Panc1 (cell line): ENCODE measurements around the gene VPS37B. TPM values are rescaled to one million over a fixed set of nuclear protein-coding genes. Genes with fewer than 3 reads are reported as not detected.
"Not testable (repeated sequence)": the region's sequence is repeated elsewhere in the genome, so short reads cannot be mapped to it uniquely, and the experiment has no call there.

Source experiments
- ATAC-seq: fragments of 200-7000 bp; cut with Tn5 transposase; 2 replicates; pipeline ENCODE4 v1.9.1; 2020; ENCODE audit warnings: mild to moderate bottlenecking, moderate library complexity
- BruUV-seq: library from RNA; stranded (reverse); fragments of 400-500 nt; replicated peaks from 2 replicates; lab custom pipeline; 2021; lab: Mats Ljungman, UMichigan
- CTCF ChIA-PET: fragments of 300-600 bp; sonication (Branson Sonifier 250); formaldehyde crosslinking; loops from one replicate; lab custom pipeline; 2022; ENCODE audit warnings: antibody characterized with exemption; lab: Charles Lee
- POLR2A ChIA-PET: fragments of 300-600 bp; sonication (Branson Sonifier 250); formaldehyde crosslinking; loops from one replicate; lab custom pipeline; 2022; ENCODE audit warnings: antibody characterized with exemption; lab: Charles Lee
- DNase-seq: peaks from one replicate; pipeline ENCODE4 v3.0.0-alpha.2; 2010; ENCODE audit warnings: low read depth, low spot score
- H3K27ac ChIP-seq: 2 replicates; pipeline ENCODE4 v1.5.1; 2011; ENCODE audit warnings: mild to moderate bottlenecking, low read length, inconsistent platforms
- H3K27me3 ChIP-seq: fragments of 200-500 bp; sonication (Bioruptor generic); 2 replicates; pipeline ENCODE4 v1.6.0; 2014; ENCODE audit warnings: low read length, inconsistent platforms; ENCODE audit not compliant: control insufficient read depth, insufficient read depth
- H3K36me3 ChIP-seq: fragments of 200-500 bp; sonication (Bioruptor generic); 2 replicates; pipeline ENCODE4 v1.5.1; 2014; ENCODE audit warnings: inconsistent platforms, mild to moderate bottlenecking, low read length, moderate library complexity; ENCODE audit not compliant: control insufficient read depth, insufficient read depth
- H3K4me1 ChIP-seq: 2 replicates; pipeline ENCODE4 v1.5.1; 2011; ENCODE audit warnings: inconsistent platforms, mild to moderate bottlenecking, low read length, moderate library complexity; ENCODE audit not compliant: control insufficient read depth, insufficient read depth
- H3K4me3 ChIP-seq, 2 experiments: 2 replicates each; pipeline ENCODE4 v1.5.1; 2011 to 2012; ENCODE audit warnings: low read depth in 2 of 2, low read length in 2 of 2, mild to moderate bottlenecking in 2 of 2, inconsistent platforms in 1 of 2, moderate library complexity in 1 of 2
- H3K9me3 ChIP-seq: fragments of 200-500 bp; sonication (Bioruptor generic); 2 replicates; pipeline ENCODE4 v1.5.1; 2014; ENCODE audit warnings: low read depth, mild to moderate bottlenecking, inconsistent platforms, low read length, moderate library complexity; ENCODE audit not compliant: control insufficient read depth, insufficient read depth
- POLR2AphosphoS5 ChIP-seq: IDR thresholded peaks from 2 replicates; pipeline ENCODE4 v1.6.1; 2012; ENCODE audit warnings: mild to moderate bottlenecking, low read depth, low read length, moderate library complexity
- REST ChIP-seq, 2 experiments: IDR thresholded peaks; 2 replicates each; pipeline ENCODE4 v1.6.1; 2011 to 2012; ENCODE audit warnings: low read depth in 2 of 2, control low read depth in 1 of 2, low read length in 1 of 2, mild to moderate bottlenecking in 1 of 2, moderate library complexity in 1 of 2; ENCODE audit not compliant: insufficient read depth in 1 of 2
- SIN3A ChIP-seq: IDR thresholded peaks from 2 replicates; pipeline ENCODE4 v1.6.1; 2012; ENCODE audit warnings: low read depth, mild to moderate bottlenecking, low read length, moderate library complexity, borderline replicate concordance; ENCODE audit not compliant: insufficient read depth
- TCF7L2 ChIP-seq: IDR thresholded peaks from 2 replicates; pipeline ENCODE4 v1.6.1; 2011; ENCODE audit warnings: mild to moderate bottlenecking, low read depth, low read length, inconsistent platforms
- in situ Hi-C: cut with HindIII; loops from 2 replicates; pipeline ENCODE4 v1.10.0; 2016; ENCODE audit warnings: low sequenced_read_pairs, low pct_unique_long_range_greater_than_20kb
- intact Hi-C: fragments of 100-400 bp; cut with micrococcal nuclease; formaldehyde crosslinking; loops from one replicate; pipeline ENCODE4 v1.10.0; 2022; ENCODE audit not compliant: unreplicated experiment
- total RNA-seq: library from RNA; stranded (reverse); gene quantifications from one replicate; pipeline ENCODE4 v1.2.1, GENCODE V29; 2021; ENCODE audit not compliant: unreplicated experiment
- TF ChIP-seq, protein P1 (sequence below): fragments of 450-650 bp; IDR thresholded peaks from 2 replicates; pipeline ENCODE4 v1.5.1; 2017; ENCODE audit warnings: mild to moderate bottlenecking

Gene VPS37B
- total RNA-seq, 1 experiment from 2014 or later = 76.7 TPM

DNA sequence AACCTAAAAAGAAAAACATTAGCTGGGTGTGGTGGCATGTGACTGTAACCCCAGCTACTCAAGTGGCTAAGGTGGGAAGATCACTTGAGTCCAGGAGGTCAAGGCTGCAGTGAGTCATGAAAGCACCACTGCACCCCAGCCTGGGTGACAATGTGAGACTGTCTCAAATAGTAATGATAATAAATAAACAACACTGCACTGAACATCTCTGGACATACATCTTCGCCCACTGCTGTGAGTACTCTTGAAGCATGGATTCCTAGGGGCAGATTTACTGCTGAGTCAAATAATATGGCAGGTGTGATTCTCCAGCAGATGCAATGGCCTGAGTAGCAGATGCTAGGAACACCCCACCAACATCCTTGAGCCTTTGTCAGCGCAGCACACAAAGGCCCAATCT, 46.7 kb upstream of the VPS37B start:
- H3K4me1 ChIP-seq = peaks cover 50% of the 10 kb centered on the region
- intact Hi-C loops = loop anchor here (5.0 kb wide), 1 partner anchor 45 kb away; the partner anchor contains the start of gene VPS37B
- DNase-seq = no peak

GRCh38 chr12:122941351-122941750, 45.4 kb upstream of the VPS37B start:
- H3K4me3 ChIP-seq, H3K27me3 ChIP-seq, H3K9me3 ChIP-seq, DNase-seq, H3K36me3 ChIP-seq, ATAC-seq, in situ Hi-C loops, CTCF ChIA-PET, BruUV-seq: not testable (repeated sequence)
- POLR2A ChIA-PET = interaction anchor here (0.6 kb wide), 1 partner anchor 57 kb away, joined by 4 read pairs; no protein-coding TSS in a partner anchor
- intact Hi-C loops = loop anchor here (5.0 kb wide), 1 partner anchor 44 kb away; the partner anchor contains the start of gene VPS37B
- Histone ChIP-seq H3K27ac (0 out of 2 replicates have a peak overlapping the region, but pooled peaks have one; percentile 25), H3K4me1 (peaks cover 37% of the 10 kb centered on the region)

More for the DNA sequence above, 46.7 kb upstream of the VPS37B start:
- TF ChIP-seq SIN3A (no peak), POLR2AphosphoS5 (no peak), REST (IDR thresholded peaks at IDR 0.05; ENCODE audit: insufficient read depth in 1 of 2, low read depth in 2 of 2, low read length in 1 of 2) (no peak), TCF7L2 (no peak)
- TF ChIP-seq, protein P1, sequence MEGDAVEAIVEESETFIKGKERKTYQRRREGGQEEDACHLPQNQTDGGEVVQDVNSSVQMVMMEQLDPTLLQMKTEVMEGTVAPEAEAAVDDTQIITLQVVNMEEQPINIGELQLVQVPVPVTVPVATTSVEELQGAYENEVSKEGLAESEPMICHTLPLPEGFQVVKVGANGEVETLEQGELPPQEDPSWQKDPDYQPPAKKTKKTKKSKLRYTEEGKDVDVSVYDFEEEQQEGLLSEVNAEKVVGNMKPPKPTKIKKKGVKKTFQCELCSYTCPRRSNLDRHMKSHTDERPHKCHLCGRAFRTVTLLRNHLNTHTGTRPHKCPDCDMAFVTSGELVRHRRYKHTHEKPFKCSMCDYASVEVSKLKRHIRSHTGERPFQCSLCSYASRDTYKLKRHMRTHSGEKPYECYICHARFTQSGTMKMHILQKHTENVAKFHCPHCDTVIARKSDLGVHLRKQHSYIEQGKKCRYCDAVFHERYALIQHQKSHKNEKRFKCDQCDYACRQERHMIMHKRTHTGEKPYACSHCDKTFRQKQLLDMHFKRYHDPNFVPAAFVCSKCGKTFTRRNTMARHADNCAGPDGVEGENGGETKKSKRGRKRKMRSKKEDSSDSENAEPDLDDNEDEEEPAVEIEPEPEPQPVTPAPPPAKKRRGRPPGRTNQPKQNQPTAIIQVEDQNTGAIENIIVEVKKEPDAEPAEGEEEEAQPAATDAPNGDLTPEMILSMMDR = no peak
- H3K36me3 ChIP-seq = no peaks in the 10 kb centered on the region
- H3K27me3 ChIP-seq = no peaks in the 10 kb centered on the region
- CTCF ChIA-PET = interaction anchor here (0.7 kb wide), 1 partner anchor 82 kb away, joined by 5 read pairs; no protein-coding TSS in a partner anchor
- H3K4me3 ChIP-seq = no peak overlapping the region
- no TSS peak for BruUV-seq
- POLR2A ChIA-PET = interaction anchor here (0.6 kb wide), 4 partner anchors 35 to 442 kb away, joined by 3 to 7 read pairs (median 5); partner anchors contain the start of gene ZCCHC8
- in situ Hi-C loops = no loop called here
- no peaks in the 10 kb centered on the region for H3K9me3 ChIP-seq
- H3K27ac ChIP-seq = peak overlapping the region; percentile 93
- ATAC-seq = no peak

DNA sequence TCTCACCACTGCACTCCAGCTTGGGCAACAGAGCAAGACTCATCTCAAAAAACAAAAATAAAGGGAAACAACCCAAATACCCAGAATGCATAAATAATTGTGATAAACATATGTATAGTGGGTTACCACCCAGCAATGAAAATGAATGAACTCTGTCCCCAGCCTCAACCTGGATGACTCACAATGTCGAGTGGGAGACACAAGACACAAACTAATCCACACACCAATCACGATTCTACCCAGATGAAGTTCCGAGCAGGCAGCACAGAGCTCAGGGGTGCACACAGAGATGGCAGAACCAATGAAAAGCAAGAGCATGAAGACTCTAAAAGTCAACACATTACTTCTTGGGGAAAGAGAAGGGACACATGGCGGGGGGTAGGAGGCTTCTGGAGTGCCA, 43.2 kb upstream of the VPS37B start:
- no peaks in the 10 kb centered on the region for H3K9me3 ChIP-seq
- ChIA-PET CTCF (no interaction called here), POLR2A (no interaction called here)
- TF ChIP-seq SIN3A = no peak
- no peak for TF ChIP-seq TCF7L2
- TF ChIP-seq, protein P1 = no peak
- no peak for TF ChIP-seq POLR2AphosphoS5
- no peak for TF ChIP-seq REST (IDR thresholded peaks at IDR 0.05; ENCODE audit: insufficient read depth in 1 of 2, low read depth in 2 of 2, low read length in 1 of 2)
- no TSS peak for BruUV-seq
- H3K4me1 ChIP-seq = peaks cover 18% of the 10 kb centered on the region
- no peak for DNase-seq
- no peak overlapping the region for H3K4me3 ChIP-seq
- H3K27me3 ChIP-seq = no peaks in the 10 kb centered on the region
- intact Hi-C loops (no loop called here), in situ Hi-C loops (no loop called here)
- no peaks in the 10 kb centered on the region for H3K36me3 ChIP-seq
- no peak overlapping the region for H3K27ac ChIP-seq
- no peak for ATAC-seq
